Muscle of leg (tissue), 11 donors: ENCODE results near the gene IGDCC3. TPM values are rescaled to one million over a fixed set of nuclear protein-coding genes. Genes with fewer than 3 reads are reported as not detected.

ENCODE experiments used
- DNase-seq: peaks from one replicate; pipeline ENCODE4 v3.0.0; 2013
- H3K27ac ChIP-seq: one replicate; pipeline ENCODE4 v1.5.1; 2013; ENCODE audit warnings: mild to moderate bottlenecking, low read length, control low read depth
- H3K27me3 ChIP-seq: one replicate; pipeline ENCODE4 v1.6.1; 2013; ENCODE audit warnings: low read length; ENCODE audit not compliant: control insufficient read depth, insufficient read depth
- H3K36me3 ChIP-seq: one replicate; pipeline ENCODE4 v1.6.1; 2013; ENCODE audit warnings: low read length; ENCODE audit not compliant: control insufficient read depth, insufficient read depth
- H3K4me1 ChIP-seq: one replicate; pipeline ENCODE4 v1.6.1; 2013; ENCODE audit warnings: low read length; ENCODE audit not compliant: control insufficient read depth, insufficient read depth
- H3K4me3 ChIP-seq: one replicate; pipeline ENCODE4 v1.5.1; 2013; ENCODE audit warnings: low read length, control low read depth
- H3K9me3 ChIP-seq: replicated peaks from 2 replicates; pipeline ENCODE4 v1.6.1; 2013; ENCODE audit warnings: low read depth, low read length; ENCODE audit not compliant: control insufficient read depth
- WGBS: methylation state at CpG from one replicate; pipeline ENCODE4 v1.1.5; 2013; ENCODE audit warnings: missing lambda C conversion rate; ENCODE audit not compliant: insufficient coverage; 5-methylcytosine and 5-hydroxymethylcytosine counted together
- polyA plus RNA-seq, 8 donors: library from polyadenylated mRNA; unstranded; fragments of 120-200 nt; gene quantifications; one replicate each; pipeline versions ENCODE4 v1.2.1 to v1.2.3, GENCODE V29; 2013; ENCODE audit warnings: inconsistent platforms in 1 of 8, low replicate concordance in 1 of 8; ENCODE audit not compliant: insufficient read length in 8 of 8, insufficient read depth in 1 of 8
- total RNA-seq: library from RNA; stranded (reverse); fragments of 120-200 nt; gene quantifications from one replicate; pipeline ENCODE4 v1.2.4, GENCODE V29; 2013

IGDCC3 gene
- total and polyA plus RNA-seq, 9 donors: 1.8 to 3.6 (median 2.5) TPM

DNA sequence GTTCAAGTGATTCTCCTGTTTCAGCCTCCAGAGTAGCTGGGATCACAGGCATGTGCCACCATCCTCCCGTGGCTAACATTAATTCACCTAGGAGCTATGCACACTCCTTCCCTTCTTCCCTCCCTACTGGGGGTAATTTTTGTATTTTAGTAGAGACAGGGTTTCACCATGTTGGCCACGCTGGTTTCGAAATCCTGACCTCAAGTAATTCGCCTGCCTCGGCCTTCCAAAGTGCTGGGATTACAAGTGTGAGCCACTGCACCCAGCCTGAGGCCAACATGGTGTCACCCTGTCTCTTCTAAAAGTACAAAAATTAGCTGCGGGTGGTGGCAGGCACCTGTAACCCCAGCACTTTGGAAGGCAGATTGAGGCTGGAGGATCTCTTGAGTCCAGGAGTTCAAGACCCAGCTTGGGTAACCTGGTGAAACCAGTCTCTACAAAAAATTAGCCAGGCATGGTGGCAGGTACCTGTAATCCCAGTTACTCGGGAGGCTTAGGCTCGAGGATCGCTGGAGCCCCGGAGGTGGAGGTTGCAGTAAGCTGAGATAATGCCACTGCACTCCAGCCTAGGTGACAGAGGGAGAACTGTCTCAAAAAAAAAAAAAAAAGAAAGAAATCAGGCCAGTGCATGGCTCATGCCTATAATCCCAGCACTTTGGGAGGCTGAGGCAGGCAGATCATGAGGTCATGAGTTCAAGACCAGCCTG lies 67.2 kb downstream of the IGDCC3 start:
- Histone ChIP-seq H3K4me3 (no peak overlapping the region), H3K4me1 (peaks cover 14% of the 10 kb centered on the region), H3K27me3 (no peaks in the 10 kb centered on the region), H3K9me3 (no peaks in the 10 kb centered on the region), H3K36me3 (no peaks in the 10 kb centered on the region), H3K27ac (no peak overlapping the region)
- no peak for DNase-seq
- 98% methylated on average over 8 of the region's 10 CpGs for WGBS

DNA sequence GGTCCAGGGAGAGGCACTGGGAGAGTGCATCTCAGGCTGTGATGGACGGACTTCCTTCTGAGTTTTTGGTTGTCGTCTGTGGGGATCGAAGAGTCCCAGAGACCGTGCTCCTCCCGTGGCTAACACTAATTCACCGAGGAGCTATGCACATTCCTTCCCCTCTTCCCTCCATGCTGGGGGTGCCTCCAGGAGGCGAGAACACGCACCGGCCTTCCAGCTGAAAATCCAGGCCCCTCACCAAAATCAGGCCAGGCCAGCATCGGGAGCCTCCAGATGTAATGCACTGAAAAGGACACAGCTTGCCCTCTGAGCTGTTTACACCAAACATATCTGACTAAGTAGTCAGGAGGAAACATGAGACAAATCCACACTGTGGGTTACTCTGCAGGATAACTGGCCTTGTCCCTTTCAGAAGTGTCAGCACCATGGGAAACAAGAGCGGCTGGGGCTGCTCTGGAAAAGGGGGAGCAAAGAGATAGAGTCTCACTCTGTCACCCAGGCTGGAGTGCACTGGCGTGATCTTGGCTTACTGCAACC lies 67.9 kb downstream of the IGDCC3 start:
- Histone ChIP-seq H3K27ac (no peak overlapping the region), H3K4me3 (no peak overlapping the region), H3K4me1 (peaks cover 18% of the 10 kb centered on the region), H3K9me3 (no peaks in the 10 kb centered on the region), H3K36me3 (no peaks in the 10 kb centered on the region), H3K27me3 (no peaks in the 10 kb centered on the region)
- 70% methylated on average over 6 of the region's 12 CpGs for WGBS
- DNase-seq: no peak

DNA sequence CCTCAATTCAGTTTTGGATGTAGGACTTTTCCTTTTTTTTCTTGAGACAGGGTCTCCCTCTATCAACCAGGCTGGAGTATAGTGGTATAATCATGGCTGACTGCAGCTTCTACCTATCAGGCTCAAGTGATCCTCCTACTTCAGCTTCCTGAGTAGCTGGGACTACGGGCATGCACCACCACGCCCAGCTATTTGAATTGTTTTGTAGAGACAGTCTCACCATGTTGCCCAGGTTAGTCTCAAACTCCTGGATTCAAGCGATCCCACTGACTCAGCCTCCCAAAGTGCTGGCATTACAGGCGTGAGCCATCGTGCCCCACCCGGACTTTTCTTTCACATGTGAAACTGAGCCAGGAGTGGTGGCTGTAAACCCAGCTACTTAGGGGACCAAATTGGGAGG lies 69.8 kb downstream of the IGDCC3 start:
- no peaks in the 10 kb centered on the region for H3K9me3 ChIP-seq
- no peak overlapping the region for H3K4me3 ChIP-seq
- H3K27ac ChIP-seq: no peak overlapping the region
- H3K36me3 ChIP-seq: no peaks in the 10 kb centered on the region
- H3K4me1 ChIP-seq: peaks cover 24% of the 10 kb centered on the region
- no peak for DNase-seq
- WGBS: 85% methylated on average over 5 of the region's 6 CpGs
- H3K27me3 ChIP-seq: no peaks in the 10 kb centered on the region

DNA sequence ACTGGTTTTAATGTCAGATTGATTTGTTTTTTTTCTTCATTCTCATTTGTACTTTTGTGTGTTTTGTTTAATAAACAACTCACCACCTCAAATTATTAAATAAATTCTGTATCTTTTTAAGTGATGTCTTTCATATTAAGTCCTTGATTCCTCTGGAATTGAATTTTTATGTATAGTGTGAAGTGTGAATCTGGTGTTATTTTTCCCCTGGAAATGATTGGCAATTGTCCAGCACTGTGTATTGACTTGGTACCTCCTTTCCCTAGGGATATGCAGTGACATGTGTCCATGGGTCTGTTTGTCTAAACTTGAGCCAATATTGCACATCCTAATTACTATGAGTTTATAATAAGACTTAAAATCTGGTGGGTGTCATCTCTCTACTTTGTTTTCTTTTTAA lies 71.3 kb downstream of the IGDCC3 start:
- H3K4me3 ChIP-seq: no peak overlapping the region
- H3K27me3 ChIP-seq: no peaks in the 10 kb centered on the region
- H3K9me3 ChIP-seq: no peaks in the 10 kb centered on the region
- H3K4me1 ChIP-seq: peaks cover 14% of the 10 kb centered on the region
- H3K27ac ChIP-seq: no peak overlapping the region
- no peaks in the 10 kb centered on the region for H3K36me3 ChIP-seq
- DNase-seq: no peak

DNA sequence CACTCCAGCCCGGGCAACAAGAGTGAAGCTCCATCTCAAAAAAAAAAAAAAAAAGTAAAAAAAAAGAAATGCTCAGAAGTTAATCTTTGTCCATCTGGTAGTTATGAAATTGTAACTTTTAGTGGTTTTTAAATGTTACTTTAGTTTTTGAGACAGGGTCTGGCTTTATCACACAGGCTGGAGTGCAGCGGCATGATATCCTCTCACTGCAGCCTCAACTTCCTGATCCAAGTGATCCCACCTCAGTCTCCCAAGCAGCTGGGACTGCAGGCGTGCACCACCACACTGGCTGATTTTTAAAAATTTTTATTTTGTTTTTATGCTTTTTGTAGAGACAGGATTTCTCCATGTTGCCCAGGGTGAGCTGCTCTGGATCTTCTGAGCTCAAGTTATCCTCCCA lies 72.0 kb downstream of the IGDCC3 start:
- WGBS: no CpG with 5 or more reads among the region's 3 CpGs
- Histone ChIP-seq H3K4me1 (peaks cover 14% of the 10 kb centered on the region), H3K27me3 (no peaks in the 10 kb centered on the region), H3K27ac (no peak overlapping the region), H3K36me3 (no peaks in the 10 kb centered on the region), H3K4me3 (no peak overlapping the region), H3K9me3 (no peaks in the 10 kb centered on the region)
- no peak for DNase-seq

DNA sequence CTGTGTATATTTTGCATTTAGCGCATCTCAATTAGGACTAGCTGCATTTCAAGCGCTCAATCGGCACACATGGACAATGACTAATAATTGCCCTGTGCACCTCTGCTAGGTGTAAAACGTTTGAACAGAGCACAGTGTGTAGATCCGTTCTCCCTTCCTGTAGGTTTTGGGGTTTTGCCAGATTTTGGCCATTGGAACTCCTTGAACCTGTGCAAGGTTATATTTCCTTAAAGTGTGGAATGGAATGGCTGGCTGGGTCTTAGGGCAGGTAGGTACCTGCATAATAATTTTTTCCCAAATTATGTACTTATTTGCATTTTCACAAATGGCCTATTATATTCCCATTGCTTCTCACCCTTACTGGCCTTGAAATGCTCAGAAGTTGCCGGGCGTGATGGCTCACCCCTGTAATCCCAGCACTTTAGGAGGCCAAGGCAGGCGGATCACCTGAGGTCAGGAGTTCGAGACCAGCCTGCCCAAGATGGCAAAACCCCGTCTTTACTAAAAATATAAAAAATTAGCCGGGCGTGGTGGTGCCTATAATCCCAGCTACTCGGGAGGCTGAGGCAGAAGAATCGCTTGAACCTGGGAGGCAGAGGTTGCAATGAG lies 72.5 kb downstream of the IGDCC3 start:
- WGBS: 56% methylated on average over 11 of the region's 14 CpGs
- no peaks in the 10 kb centered on the region for H3K27me3 ChIP-seq
- DNase-seq: peak; percentile 64
- H3K27ac ChIP-seq: peak overlapping the region; percentile 94
- peaks cover 14% of the 10 kb centered on the region for H3K4me1 ChIP-seq
- no peaks in the 10 kb centered on the region for H3K36me3 ChIP-seq
- H3K9me3 ChIP-seq: no peaks in the 10 kb centered on the region
- peak overlapping the region; percentile 11 for H3K4me3 ChIP-seq

DNA sequence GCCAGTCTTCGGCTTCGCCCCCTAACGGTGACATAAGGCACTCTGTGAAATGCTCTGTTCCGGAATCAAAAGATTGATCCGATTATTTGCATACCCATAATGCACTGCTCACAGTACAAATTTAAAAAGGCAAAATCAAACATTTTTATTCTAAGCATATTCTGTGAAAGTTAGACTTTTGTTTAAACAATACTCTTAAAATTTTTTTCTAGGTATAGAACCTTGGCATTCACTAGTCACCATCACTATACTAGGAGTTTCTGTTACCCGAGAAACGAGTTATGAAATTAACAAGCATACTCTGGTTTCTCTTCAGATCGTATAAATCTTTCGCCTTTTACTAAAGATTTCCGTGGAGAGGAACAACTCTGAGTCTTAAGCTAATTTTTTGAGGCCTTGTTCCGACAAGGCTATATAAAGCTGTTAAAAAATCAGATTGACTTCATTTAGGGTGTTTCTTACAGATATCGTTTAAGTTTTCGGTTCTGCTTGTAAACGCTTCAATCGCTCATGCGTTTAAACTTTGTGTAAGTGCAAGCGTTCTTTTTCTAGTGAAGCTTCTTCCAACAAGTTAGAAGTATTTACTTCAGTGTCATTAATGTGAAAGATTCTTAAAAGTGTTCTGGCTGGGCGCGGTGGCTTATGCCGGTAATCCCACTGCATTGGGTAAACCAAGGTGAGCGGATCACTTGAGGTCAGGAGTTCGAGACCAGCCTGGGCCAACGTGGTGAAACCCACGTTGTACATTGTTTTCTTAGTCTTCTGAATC lies 73.2 kb downstream of the IGDCC3 start, which contains the start of gene RNU5B-1:
TSS of gene RNU5B-1 (plus strand) at position 297 of the 769 bp plus-strand sequence.
- DNase-seq: peak; percentile 97
- Histone ChIP-seq H3K4me1 (peaks cover 11% of the 10 kb centered on the region), H3K4me3 (peak within 1 kb of the TSS; percentile 54), H3K9me3 (no peaks in the 10 kb centered on the region), H3K27ac (peak within 1 kb of the TSS; percentile 94), H3K27me3 (no peaks in the 10 kb centered on the region), H3K36me3 (no peaks in the 10 kb centered on the region)
- under 1% methylated on average over 16 of the region's 24 CpGs for WGBS

DNA sequence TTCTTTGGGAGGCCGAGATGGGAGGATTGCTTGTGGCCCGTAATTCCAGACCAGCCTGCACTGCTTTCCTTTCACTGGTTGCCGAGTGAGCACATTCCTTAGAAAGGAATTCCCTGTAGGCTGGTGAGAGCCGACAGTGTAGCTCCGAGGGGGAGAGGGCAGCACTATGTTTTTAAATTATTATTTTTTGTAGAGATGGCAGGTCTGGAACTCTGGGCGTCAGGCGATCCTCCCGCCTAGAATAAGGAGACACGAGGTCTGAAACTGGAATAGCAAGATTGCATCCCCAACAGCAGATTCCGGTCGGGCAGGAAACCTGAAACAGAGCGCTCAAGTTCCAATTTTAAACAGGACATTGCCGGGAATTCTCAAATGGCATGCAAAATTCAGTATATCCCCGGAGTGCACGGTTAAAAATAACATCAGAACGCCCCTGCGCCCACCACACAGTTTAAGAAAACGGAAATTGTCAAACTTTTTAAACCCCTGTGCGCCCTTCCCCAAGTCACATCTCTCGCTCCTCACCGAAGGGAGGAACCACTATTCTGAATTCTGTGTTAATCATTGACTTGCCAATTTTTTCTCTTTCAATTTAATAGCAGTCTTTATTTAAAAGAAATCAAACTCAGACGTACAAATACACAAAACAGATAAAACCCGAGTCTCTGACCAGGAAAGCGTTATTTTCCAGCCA lies 74.0 kb downstream of the IGDCC3 start:
- H3K4me3 ChIP-seq: peak overlapping the region; percentile 54
- no peaks in the 10 kb centered on the region for H3K9me3 ChIP-seq
- peak; percentile 87 for DNase-seq
- WGBS: 0% methylated on average over 16 of the region's 24 CpGs
- H3K27me3 ChIP-seq: no peaks in the 10 kb centered on the region
- H3K36me3 ChIP-seq: no peaks in the 10 kb centered on the region
- peak overlapping the region; percentile 94 for H3K27ac ChIP-seq
- peaks cover 11% of the 10 kb centered on the region for H3K4me1 ChIP-seq

DNA sequence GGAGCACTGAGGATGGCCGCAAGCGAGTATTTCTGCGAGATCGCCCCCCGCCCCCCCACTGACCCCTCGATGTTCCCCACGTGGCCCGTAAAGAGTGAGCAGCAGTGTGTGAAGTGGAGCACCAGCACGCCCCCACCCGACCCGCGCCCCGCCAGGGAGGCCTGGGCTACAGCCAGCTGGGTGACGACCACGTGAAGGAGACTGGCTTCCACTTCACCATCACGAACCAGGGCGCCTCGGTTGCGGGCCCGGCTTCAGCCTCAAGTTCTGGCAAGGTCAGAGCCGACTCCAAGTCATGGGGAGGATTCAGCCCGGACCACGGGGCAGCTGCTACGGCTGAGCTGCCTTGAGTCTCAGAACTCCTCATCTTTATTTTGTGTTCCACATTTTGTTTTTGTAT lies 75.7 kb downstream of the IGDCC3 start:
- H3K27ac ChIP-seq: no peak overlapping the region
- no peak overlapping the region for H3K4me3 ChIP-seq
- peaks cover 17% of the 10 kb centered on the region for H3K4me1 ChIP-seq
- H3K9me3 ChIP-seq: no peaks in the 10 kb centered on the region
- DNase-seq: no peak
- no peaks in the 10 kb centered on the region for H3K27me3 ChIP-seq
- WGBS: 72% methylated on average over 19 of the region's 24 CpGs
- H3K36me3 ChIP-seq: no peaks in the 10 kb centered on the region
